ENCODE results near the gene HOXA13. TPM values are rescaled to one million over a fixed set of nuclear protein-coding genes. Genes with fewer than 3 reads are reported as not detected.

The HOXA13 gene
- polyA plus RNA-seq, 1 donor from 2014 or later = not detected

- TF ChIP-seq RAD21 (conservative IDR thresholded peaks at IDR 0.05) = no peak
These were observed 32.0 kb downstream of the HOXA13 start (continued) for GRCh38 chr7:27167916-27168264.

GRCh38 chr7:27166531-27167505 lies 33.1 kb downstream of the HOXA13 start:
- TF ChIP-seq SMC3 (conservative IDR thresholded peaks at IDR 0.05; ENCODE audit: poor library complexity) (no peak), REST (IDR thresholded peaks at IDR 0.05; ENCODE audit: borderline replicate concordance) (no peak), POLR2AphosphoS5 (IDR thresholded peaks at IDR 0.05) (no peak), MXI1 (conservative IDR thresholded peaks at IDR 0.05; ENCODE audit: poor library complexity, severe bottlenecking) (no peak), CTCF (IDR thresholded peaks at IDR 0.05; ENCODE audit: poor library complexity, severe bottlenecking) (no peak), RAD21 (conservative IDR thresholded peaks at IDR 0.05) (no peak), EP300 (conservative IDR thresholded peaks at IDR 0.05; ENCODE audit: poor library complexity, severe bottlenecking) (no peak), TAF1 (IDR thresholded peaks at IDR 0.05; ENCODE audit: low read depth) (no peak), EZH2 (IDR thresholded peaks at IDR 0.05; ENCODE audit: borderline replicate concordance, insufficient read depth, low read length, poor library complexity, severe bottlenecking) (no peak)
- H3K4me2 ChIP-seq (ENCODE audit: low read length) = no peak overlapping the region
- no peaks in the 10 kb centered on the region for H3K36me3 ChIP-seq (ENCODE audit: insufficient read depth, low read length)
- H3K9ac ChIP-seq (ENCODE audit: low read length) = no peak overlapping the region
- no peaks in the 10 kb centered on the region for H3F3A ChIP-seq (ENCODE audit: insufficient read depth, low read length, poor library complexity, severe bottlenecking)
- no peak overlapping the region for H3K27ac ChIP-seq (ENCODE audit: low read length)
- H3K4me3 ChIP-seq (ENCODE audit: low read length) = no peak overlapping the region
- peaks cover 18% of the 10 kb centered on the region for H3K9me3 ChIP-seq (ENCODE audit: low read length)
- H3K27me3 ChIP-seq (ENCODE audit: insufficient read depth, low read depth, low read length) = peaks cover 100% of the 10 kb centered on the region
- no peaks in the 10 kb centered on the region for H3K9me2 ChIP-seq (ENCODE audit: insufficient read depth, low read length)
- no peaks in the 10 kb centered on the region for H4K20me1 ChIP-seq (ENCODE audit: insufficient read depth)
- no peaks in the 10 kb centered on the region for H3K79me2 ChIP-seq (replicated peaks; ENCODE audit: insufficient read depth, low read length)
- no peak overlapping the region for H2AFZ ChIP-seq (ENCODE audit: low read depth, low read length)

- peaks cover 100% of the 10 kb centered on the region for H3K27me3 ChIP-seq (ENCODE audit: insufficient read depth, low read depth, low read length)
- H3K9ac ChIP-seq (ENCODE audit: low read length) = no peak overlapping the region
- H3K79me2 ChIP-seq (replicated peaks; ENCODE audit: insufficient read depth, low read length) = no peaks in the 10 kb centered on the region
- H3K4me3 ChIP-seq (ENCODE audit: low read length) = no peak overlapping the region
- H3F3A ChIP-seq (ENCODE audit: insufficient read depth, low read length, poor library complexity, severe bottlenecking) = no peaks in the 10 kb centered on the region
- H3K27ac ChIP-seq (ENCODE audit: low read length) = no peak overlapping the region
- TF ChIP-seq TAF1 (IDR thresholded peaks at IDR 0.05; ENCODE audit: low read depth) = no peak
- TF ChIP-seq RAD21 (conservative IDR thresholded peaks at IDR 0.05) = no peak
- TF ChIP-seq REST (IDR thresholded peaks at IDR 0.05; ENCODE audit: borderline replicate concordance) = no peak
- TF ChIP-seq MXI1 (conservative IDR thresholded peaks at IDR 0.05; ENCODE audit: poor library complexity, severe bottlenecking) = no peak
- no peak for TF ChIP-seq POLR2AphosphoS5 (IDR thresholded peaks at IDR 0.05)
- TF ChIP-seq CTCF (IDR thresholded peaks at IDR 0.05; ENCODE audit: poor library complexity, severe bottlenecking) = no peak
- no peak for TF ChIP-seq EP300 (conservative IDR thresholded peaks at IDR 0.05; ENCODE audit: poor library complexity, severe bottlenecking)
- no peak for TF ChIP-seq EZH2 (IDR thresholded peaks at IDR 0.05; ENCODE audit: borderline replicate concordance, insufficient read depth, low read length, poor library complexity, severe bottlenecking)
- no peak for TF ChIP-seq SMC3 (conservative IDR thresholded peaks at IDR 0.05; ENCODE audit: poor library complexity)
- no peak overlapping the region for H2AFZ ChIP-seq (ENCODE audit: low read depth, low read length)
- no peaks in the 10 kb centered on the region for H3K36me3 ChIP-seq (ENCODE audit: insufficient read depth, low read length)
- H3K4me2 ChIP-seq (ENCODE audit: low read length) = no peak overlapping the region
- H3K9me3 ChIP-seq (ENCODE audit: low read length) = peaks cover 18% of the 10 kb centered on the region
- no peaks in the 10 kb centered on the region for H3K9me2 ChIP-seq (ENCODE audit: insufficient read depth, low read length)
- no peaks in the 10 kb centered on the region for H4K20me1 ChIP-seq (ENCODE audit: insufficient read depth)
These were observed 33.8 kb downstream of the HOXA13 start for GRCh38 chr7:27165996-27166530.

Data from neural cell (in vitro differentiated cells).